AG10803 (cell line): ENCODE results near the gene PPM1F.
A peak's percentile ranks its signal among the peaks of the same experiment; 100 is the strongest.

ENCODE experiments used
- DNase-seq: peaks from one replicate; pipeline ENCODE4 v3.0.0; 2010; ENCODE audit warnings: low read depth
- H3K4me3 ChIP-seq: 2 replicates; pipeline ENCODE4 v1.5.1; 2011; ENCODE audit warnings: mild to moderate bottlenecking, low read length, control low read depth
- TF ChIP-seq, protein P1 (sequence below): conservative IDR thresholded peaks from 2 replicates; pipeline ENCODE4 v1.5.1; 2011; ENCODE audit warnings: mild to moderate bottlenecking, low read length, control low read depth, inconsistent platforms

Gene PPM1F

DNA sequence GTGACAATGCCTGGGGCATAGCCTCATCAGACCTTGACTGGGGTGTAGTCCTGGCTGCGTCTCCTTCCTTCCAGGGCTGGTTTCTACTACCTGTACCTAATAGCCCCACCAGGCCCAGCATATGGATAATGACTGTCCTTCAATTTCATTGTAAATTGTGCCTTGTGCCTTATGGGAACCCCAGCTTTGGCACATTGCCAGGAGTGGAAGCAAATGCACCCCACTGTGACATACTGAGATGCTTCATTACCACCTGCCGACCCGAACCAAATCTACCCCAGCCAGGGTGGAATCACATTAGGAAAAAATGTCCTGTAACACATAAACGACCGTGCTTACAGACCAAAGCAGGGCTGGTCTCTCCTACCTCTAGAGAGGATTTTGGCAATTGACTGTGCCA is 22.6 kb upstream of the PPM1F start:
- DNase-seq, result no peak
- no peak overlapping the region for H3K4me3 ChIP-seq
- TF ChIP-seq, protein P1, sequence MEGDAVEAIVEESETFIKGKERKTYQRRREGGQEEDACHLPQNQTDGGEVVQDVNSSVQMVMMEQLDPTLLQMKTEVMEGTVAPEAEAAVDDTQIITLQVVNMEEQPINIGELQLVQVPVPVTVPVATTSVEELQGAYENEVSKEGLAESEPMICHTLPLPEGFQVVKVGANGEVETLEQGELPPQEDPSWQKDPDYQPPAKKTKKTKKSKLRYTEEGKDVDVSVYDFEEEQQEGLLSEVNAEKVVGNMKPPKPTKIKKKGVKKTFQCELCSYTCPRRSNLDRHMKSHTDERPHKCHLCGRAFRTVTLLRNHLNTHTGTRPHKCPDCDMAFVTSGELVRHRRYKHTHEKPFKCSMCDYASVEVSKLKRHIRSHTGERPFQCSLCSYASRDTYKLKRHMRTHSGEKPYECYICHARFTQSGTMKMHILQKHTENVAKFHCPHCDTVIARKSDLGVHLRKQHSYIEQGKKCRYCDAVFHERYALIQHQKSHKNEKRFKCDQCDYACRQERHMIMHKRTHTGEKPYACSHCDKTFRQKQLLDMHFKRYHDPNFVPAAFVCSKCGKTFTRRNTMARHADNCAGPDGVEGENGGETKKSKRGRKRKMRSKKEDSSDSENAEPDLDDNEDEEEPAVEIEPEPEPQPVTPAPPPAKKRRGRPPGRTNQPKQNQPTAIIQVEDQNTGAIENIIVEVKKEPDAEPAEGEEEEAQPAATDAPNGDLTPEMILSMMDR, result no peak

DNA sequence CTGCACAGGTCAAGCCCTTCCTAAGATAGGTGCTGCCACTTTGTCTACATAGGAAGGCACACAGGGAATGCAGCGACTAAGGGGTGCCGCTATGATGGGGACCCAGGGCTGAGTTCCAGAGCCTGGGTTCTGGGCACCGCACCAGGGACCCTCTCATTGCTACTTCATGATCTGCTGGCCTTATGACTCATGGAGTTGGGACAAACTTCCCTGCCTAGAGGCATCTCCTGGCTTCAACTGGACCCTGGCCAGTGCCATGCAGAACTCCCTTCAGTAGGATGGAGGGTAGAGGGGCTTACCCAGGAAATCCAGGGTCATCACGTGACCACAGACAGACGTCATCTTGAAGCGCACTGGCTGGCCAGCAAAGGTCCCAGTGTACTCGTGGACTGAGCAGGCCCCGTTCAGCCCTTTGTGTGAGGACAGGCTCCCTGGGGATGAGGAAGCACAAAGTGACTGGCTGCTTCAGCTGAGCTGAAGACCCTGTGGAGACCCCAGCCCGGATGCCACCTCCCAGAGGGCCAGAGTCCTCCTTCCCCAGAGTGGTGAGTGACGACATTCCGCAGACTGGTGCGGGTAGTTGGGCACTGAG is 21.5 kb upstream of the PPM1F start:
- TF ChIP-seq, protein P1, result no peak
- no peak for DNase-seq
- no peak overlapping the region for H3K4me3 ChIP-seq

DNA sequence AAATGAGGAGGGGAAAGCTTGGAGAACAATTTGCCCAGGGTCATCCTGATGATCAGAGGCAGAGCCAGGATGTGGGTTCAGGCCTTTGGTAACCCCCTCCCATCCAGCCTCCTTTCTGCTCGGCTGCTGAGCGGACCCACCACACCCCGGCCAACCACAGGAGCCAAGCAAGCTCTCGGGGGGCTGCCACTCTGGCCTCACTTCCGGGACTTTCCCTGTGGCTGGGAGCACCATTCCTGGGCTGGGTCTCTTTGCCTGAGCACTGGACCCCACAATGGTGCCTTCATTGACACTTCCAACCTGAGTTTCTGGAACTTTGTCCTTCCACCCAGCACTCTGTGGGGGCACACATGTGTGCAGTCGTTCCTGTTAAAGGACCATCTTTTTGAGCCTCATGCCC is 20.2 kb upstream of the PPM1F start:
- DNase-seq, result no peak
- TF ChIP-seq, protein P1, result no peak
- H3K4me3 ChIP-seq, result no peak overlapping the region

DNA sequence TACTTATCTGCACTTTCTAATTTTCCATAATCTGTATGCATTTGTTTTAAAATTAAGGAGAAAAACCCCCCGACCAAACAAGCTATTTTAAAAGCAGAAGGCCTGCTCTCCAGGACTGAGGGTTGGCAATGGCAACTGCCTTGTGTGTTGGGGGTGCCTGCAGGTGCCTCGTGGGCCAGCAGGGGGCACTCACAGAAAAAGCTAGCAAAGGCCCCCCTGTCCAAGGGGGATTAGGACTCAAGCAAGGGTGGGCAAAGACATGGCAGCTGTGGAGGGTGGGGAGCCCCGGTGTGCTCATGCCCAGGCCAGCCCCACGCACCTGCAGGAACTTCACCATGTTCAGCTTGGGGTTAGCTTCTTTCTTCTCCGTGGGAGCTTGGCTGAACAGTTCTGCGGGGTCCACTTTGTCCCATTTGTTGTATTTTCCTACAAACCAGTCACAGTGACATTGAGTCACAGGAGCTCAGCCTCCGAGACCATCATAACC is 19.7 kb upstream of the PPM1F start:
- TF ChIP-seq, protein P1, result peak; percentile 75
- DNase-seq, result peak; percentile 23
- no peak overlapping the region for H3K4me3 ChIP-seq

DNA sequence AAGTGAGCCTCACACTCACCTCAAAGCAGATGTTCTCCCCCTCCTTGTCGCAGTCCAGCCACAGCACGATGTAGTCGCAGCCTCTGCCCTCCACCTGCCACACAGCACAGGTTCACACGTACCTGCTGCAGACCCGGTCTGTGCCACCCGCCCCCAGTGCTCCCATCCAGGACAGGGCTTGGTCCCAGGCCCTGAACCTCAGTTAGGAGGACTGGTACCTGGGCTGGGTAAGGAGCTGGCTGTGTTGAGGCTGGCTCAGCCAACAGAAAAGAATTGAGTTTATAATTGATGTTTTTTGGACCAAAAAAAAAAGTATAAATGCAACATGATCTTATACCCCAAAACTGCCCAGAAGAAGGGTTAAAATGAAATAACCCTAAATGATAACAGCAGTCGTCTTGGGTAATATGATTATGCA is 19.2 kb upstream of the PPM1F start:
- TF ChIP-seq, protein P1, result no peak
- DNase-seq, result no peak
- no peak overlapping the region for H3K4me3 ChIP-seq

DNA sequence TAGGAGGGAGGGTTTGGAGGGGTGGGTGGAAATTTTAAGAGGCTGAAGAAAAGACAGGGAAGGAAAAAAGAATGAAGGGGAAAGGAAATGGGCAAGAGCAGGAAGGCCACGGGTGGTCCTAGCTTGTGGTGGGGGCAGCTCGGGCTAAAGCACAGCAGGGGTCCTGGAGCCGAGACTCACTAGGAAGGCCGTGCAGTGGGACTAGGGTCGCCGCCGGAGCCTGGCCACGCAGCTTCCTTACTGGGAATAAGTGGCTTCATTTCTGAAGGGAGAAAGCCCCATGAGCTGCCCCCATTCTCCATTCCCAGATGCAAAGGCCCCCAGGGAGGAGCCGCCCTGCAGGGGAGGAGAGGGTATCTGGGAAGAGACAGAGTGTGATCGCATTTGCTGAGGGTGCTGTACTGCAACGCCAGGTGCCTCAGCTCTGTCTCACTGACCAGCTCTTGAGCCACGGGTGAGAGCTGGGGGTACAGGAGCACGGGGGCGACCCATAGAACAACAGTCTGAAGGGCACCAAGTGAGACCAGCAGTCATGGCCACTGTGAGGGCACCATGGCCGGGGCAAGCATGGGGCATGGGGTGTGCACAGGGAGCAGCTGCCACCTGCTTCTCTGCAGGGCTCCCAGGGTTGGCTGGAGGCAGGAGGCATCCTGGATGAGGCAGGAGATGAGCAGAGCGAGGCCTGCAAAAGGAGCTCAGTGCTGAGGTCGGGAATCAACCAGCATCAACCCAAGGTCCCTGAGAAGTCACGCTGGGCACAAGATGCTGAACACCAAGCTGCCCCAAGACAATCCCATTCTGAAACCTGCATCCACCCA is 18.4 kb upstream of the PPM1F start:
- no peak for DNase-seq
- TF ChIP-seq, protein P1, result no peak

More for the DNA sequence above, 18.4 kb upstream of the PPM1F start:
- no peak overlapping the region for H3K4me3 ChIP-seq
